Liver (tissue), 3 donors: Measurements from ENCODE around the gene TLE1.

Experiments used
- EGR1 ChIP-seq, 2 donors: IDR thresholded peaks; 2 replicates each; pipeline ENCODE4 v1.6.1; 2016 to 2018; ENCODE audit warnings: antibody characterized with exemption in 2 of 2, low read depth in 2 of 2
- MAX ChIP-seq: IDR thresholded peaks from 2 replicates; pipeline ENCODE4 v1.6.1; 2016; ENCODE audit warnings: antibody characterized with exemption
- NR2F2 ChIP-seq: IDR thresholded peaks from 2 replicates; pipeline ENCODE4 v1.6.1; 2016; ENCODE audit warnings: antibody characterized with exemption
- SP1 ChIP-seq: IDR thresholded peaks from 2 replicates; pipeline ENCODE4 v1.6.1; 2018; ENCODE audit warnings: antibody characterized with exemption, mild to moderate bottlenecking
- ZBTB33 ChIP-seq: IDR thresholded peaks from 2 replicates; pipeline ENCODE4 v1.6.1; 2016; ENCODE audit warnings: antibody characterized with exemption
- TF ChIP-seq, protein P1 (sequence below): fragments of 150-350 bp; IDR thresholded peaks from 2 replicates; pipeline ENCODE4 v1.5.1; 2017; ENCODE audit warnings: improper control_type of control experiment, low read depth, low read length; ENCODE audit not compliant: missing input control
- TF ChIP-seq, protein P2 (sequence below): IDR thresholded peaks from 2 replicates; pipeline ENCODE4 v1.6.1; 2016; ENCODE audit warnings: antibody characterized with exemption, mild to moderate bottlenecking
- donor health status: healthy.
- donor health status: healthy.

GRCh38 chr9:81648891-81649290 is 40.5 kb downstream of the TLE1 start:
- TF ChIP-seq, protein P1, sequence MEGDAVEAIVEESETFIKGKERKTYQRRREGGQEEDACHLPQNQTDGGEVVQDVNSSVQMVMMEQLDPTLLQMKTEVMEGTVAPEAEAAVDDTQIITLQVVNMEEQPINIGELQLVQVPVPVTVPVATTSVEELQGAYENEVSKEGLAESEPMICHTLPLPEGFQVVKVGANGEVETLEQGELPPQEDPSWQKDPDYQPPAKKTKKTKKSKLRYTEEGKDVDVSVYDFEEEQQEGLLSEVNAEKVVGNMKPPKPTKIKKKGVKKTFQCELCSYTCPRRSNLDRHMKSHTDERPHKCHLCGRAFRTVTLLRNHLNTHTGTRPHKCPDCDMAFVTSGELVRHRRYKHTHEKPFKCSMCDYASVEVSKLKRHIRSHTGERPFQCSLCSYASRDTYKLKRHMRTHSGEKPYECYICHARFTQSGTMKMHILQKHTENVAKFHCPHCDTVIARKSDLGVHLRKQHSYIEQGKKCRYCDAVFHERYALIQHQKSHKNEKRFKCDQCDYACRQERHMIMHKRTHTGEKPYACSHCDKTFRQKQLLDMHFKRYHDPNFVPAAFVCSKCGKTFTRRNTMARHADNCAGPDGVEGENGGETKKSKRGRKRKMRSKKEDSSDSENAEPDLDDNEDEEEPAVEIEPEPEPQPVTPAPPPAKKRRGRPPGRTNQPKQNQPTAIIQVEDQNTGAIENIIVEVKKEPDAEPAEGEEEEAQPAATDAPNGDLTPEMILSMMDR: no peak
- TF ChIP-seq EGR1 (IDR thresholded peaks at IDR 0.05; ENCODE audit: low read depth in 2 of 2): no peak
- TF ChIP-seq, protein P2, sequence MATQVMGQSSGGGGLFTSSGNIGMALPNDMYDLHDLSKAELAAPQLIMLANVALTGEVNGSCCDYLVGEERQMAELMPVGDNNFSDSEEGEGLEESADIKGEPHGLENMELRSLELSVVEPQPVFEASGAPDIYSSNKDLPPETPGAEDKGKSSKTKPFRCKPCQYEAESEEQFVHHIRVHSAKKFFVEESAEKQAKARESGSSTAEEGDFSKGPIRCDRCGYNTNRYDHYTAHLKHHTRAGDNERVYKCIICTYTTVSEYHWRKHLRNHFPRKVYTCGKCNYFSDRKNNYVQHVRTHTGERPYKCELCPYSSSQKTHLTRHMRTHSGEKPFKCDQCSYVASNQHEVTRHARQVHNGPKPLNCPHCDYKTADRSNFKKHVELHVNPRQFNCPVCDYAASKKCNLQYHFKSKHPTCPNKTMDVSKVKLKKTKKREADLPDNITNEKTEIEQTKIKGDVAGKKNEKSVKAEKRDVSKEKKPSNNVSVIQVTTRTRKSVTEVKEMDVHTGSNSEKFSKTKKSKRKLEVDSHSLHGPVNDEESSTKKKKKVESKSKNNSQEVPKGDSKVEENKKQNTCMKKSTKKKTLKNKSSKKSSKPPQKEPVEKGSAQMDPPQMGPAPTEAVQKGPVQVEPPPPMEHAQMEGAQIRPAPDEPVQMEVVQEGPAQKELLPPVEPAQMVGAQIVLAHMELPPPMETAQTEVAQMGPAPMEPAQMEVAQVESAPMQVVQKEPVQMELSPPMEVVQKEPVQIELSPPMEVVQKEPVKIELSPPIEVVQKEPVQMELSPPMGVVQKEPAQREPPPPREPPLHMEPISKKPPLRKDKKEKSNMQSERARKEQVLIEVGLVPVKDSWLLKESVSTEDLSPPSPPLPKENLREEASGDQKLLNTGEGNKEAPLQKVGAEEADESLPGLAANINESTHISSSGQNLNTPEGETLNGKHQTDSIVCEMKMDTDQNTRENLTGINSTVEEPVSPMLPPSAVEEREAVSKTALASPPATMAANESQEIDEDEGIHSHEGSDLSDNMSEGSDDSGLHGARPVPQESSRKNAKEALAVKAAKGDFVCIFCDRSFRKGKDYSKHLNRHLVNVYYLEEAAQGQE: no peak
- no peak for TF ChIP-seq MAX
- no peak for TF ChIP-seq SP1
- no peak for TF ChIP-seq NR2F2
- TF ChIP-seq ZBTB33: no peak
